ENCODE measurements around the gene ATP6AP2.

Gene ATP6AP2

GRCh38 chrX:40632199-40632598 is 51.4 kb downstream of the ATP6AP2 start:
- DNase-seq (ENCODE audit: extremely low read depth in 1 of 2, low read depth in 1 of 2), result no peak

GRCh38 chrX:40637687-40638086 is 56.9 kb downstream of the ATP6AP2 start:
- no peak for DNase-seq (ENCODE audit: extremely low read depth in 1 of 2, low read depth in 1 of 2)

- no peak for DNase-seq (ENCODE audit: extremely low read depth in 1 of 2, low read depth in 1 of 2)
Measured at GRCh38 chrX:40644176-40644575, 63.4 kb downstream of the ATP6AP2 start.

- DNase-seq (ENCODE audit: extremely low read depth in 1 of 2, low read depth in 1 of 2), result no peak
Measured at GRCh38 chrX:40644821-40645358, 64.1 kb downstream of the ATP6AP2 start.

- DNase-seq (ENCODE audit: extremely low read depth in 1 of 2, low read depth in 1 of 2), result peak in 1 of 2 donors; percentile 20
Measured at GRCh38 chrX:40646489-40647306, 65.9 kb downstream of the ATP6AP2 start.

- peak; percentile 82 to 95 for DNase-seq (ENCODE audit: extremely low read depth in 1 of 2, low read depth in 1 of 2)
Measured at GRCh38 chrX:40647307-40648197, 66.8 kb downstream of the ATP6AP2 start, which contains the start of gene CXorf38. Gene CXorf38 (minus strand): TSS chrX:40647561. CDS start chrX:40647520, 41 bp downstream.

GRCh38 chrX:40651620-40652223 is 71.0 kb downstream of the ATP6AP2 start:
- peak in 1 of 2 donors; percentile 33 for DNase-seq (ENCODE audit: extremely low read depth in 1 of 2, low read depth in 1 of 2)

- no peak for DNase-seq (ENCODE audit: extremely low read depth in 1 of 2, low read depth in 1 of 2)
Measured at GRCh38 chrX:40652664-40653063, 71.9 kb downstream of the ATP6AP2 start.

GRCh38 chrX:40653535-40653934 is 72.8 kb downstream of the ATP6AP2 start:
- DNase-seq (ENCODE audit: extremely low read depth in 1 of 2, low read depth in 1 of 2), result no peak

Measured in stimulated activated CD8-positive, alpha-beta memory T cell treated with anti-CD3 and anti-CD28 coated beads, Interleukin-7, amount 100 ng/mL, for 48 hours (primary cell).